GM12801 (cell line): ENCODE data around the gene PPM1H.

Source experiments
- TF ChIP-seq, protein P1 (sequence below): IDR thresholded peaks from one replicate; pipeline ENCODE4 v1.5.1; 2011; ENCODE audit warnings: control low read depth; ENCODE audit not compliant: insufficient read length; ENCODE audit errors: extremely low read depth

Gene PPM1H

DNA sequence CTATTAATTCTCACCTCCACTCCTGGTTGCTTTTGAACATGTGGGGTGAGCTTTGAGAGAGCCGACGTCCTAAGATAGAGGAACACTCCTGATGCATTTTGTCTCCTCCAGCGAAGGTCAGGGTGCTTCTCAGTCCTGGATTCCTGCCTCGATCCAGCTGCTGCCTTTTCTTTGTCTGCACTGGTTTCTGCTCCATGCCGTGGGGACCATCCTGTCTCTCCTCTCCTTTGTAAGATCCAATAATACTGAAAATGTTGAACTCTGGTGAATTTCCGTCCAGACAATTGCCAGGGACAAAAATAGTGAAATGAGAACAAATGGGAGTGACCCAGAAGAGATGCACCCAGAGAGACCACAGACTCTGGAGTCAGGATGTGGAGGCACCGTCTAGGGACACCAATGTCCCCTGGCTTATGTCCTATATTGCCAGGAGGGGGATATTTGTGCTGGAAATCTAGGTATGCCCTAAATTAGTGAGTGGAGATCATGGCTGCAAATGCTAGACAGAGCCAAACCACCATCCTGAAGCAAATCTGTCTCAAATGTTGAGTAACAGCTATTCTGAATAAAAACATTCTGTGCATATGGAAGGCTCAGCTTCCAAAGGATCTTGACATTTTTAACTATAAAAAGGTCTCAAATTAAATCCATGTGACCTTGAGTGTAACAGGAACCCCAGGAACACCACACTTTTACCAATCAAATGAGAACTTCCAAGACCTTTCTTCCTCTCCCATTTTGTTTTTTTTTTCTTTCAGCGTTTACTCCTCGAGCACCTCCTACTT lies 170.9 kb downstream of the PPM1H start:
- TF ChIP-seq, protein P1, sequence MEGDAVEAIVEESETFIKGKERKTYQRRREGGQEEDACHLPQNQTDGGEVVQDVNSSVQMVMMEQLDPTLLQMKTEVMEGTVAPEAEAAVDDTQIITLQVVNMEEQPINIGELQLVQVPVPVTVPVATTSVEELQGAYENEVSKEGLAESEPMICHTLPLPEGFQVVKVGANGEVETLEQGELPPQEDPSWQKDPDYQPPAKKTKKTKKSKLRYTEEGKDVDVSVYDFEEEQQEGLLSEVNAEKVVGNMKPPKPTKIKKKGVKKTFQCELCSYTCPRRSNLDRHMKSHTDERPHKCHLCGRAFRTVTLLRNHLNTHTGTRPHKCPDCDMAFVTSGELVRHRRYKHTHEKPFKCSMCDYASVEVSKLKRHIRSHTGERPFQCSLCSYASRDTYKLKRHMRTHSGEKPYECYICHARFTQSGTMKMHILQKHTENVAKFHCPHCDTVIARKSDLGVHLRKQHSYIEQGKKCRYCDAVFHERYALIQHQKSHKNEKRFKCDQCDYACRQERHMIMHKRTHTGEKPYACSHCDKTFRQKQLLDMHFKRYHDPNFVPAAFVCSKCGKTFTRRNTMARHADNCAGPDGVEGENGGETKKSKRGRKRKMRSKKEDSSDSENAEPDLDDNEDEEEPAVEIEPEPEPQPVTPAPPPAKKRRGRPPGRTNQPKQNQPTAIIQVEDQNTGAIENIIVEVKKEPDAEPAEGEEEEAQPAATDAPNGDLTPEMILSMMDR = no peak

DNA sequence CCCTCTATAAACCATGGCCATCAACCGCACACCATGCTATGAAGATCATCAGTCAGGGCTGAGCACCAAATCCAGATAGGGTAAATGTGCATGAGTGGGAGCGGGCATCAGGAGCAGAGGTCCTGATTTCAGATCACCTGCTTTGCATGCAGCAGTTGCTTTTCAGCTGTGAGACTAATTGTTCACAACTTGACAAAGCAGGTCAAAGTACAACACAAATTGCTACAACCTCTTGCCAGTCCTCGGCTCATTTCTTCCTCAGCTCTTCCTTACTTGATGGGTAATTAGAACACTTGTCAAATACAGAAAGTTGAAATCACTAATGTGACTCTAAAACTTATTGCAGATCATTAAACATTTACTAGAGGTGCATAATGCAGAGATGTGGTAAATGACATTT lies 171.6 kb downstream of the PPM1H start:
- TF ChIP-seq, protein P1 = no peak

GRCh38 chr12:62762645-62763044 lies 172.3 kb downstream of the PPM1H start:
- TF ChIP-seq, protein P1 = no peak

DNA sequence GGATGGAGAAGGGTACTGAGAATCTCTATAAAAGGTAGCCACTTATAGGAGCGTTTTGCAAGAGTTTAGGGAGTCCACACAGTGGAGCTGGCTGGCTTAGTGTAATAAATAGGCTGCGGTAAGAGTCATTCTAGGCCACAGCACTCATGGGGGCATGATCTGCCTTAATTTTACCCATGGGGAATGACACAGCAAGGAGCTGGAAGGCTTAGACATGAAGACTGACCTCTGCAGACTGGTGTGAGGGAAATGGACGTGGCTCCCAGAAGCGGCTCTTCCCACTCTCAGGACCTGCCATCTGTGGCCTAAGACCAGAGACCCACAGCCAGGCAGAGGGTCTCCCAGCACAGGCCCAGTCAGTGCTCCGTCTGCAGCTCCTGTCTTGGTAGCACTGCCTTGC lies 173.3 kb downstream of the PPM1H start:
- TF ChIP-seq, protein P1 = no peak

GRCh38 chr12:62760779-62761178 lies 174.2 kb downstream of the PPM1H start:
- TF ChIP-seq, protein P1 = no peak

DNA sequence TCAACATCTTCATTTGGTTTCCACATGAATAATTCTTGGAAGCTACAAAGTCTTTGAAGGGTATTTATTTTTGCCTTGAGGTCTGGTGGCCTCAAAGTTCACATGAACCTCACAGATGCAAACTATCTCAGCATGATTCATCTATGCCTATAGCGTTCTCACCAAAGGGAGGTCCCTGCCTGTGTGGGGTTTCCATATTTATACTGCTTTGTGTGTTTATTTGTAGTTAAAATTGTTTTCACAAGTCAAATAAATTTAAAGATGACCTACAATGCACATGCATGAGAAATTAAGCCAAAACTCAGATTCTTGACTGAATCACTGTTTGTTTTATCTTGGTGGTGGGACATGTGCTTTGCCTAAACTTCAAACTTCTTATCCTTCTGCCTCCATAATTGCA lies 176.7 kb downstream of the PPM1H start:
- TF ChIP-seq, protein P1 = no peak

DNA sequence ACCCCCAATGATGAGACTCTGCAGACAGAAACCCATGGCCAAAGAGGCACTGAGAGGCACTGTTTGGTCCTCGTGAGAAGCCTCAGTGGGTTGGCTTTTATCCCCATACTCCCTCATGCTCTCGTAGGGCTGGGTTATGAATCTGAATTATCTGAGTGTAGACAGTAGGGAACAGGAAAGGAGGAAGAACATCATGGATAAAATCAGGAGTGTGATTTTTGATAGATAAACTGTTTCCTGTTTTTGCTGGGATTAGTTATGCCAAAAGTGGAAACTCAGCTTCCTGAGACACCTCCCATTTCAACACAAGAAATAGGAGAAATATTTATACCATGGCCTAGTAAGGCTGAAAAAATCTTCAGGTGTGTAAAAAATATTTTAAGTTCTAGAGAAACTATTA lies 177.9 kb downstream of the PPM1H start:
- TF ChIP-seq, protein P1 = no peak
